GM12891 (cell line): Measurements from ENCODE around the gene IL27RA.

ENCODE experiments used
- PAX5 ChIP-seq: IDR thresholded peaks from 2 replicates; pipeline ENCODE4 v1.6.1; 2011; ENCODE audit warnings: low read length, moderate library complexity, mild to moderate bottlenecking; ENCODE audit not compliant: insufficient read depth, severe bottlenecking
- POLR2A ChIP-seq: IDR thresholded peaks from 2 replicates; pipeline ENCODE4 v1.6.1; 2011; ENCODE audit warnings: low read depth, low read length, control low read depth
- POLR2AphosphoS5 ChIP-seq: IDR thresholded peaks from 2 replicates; pipeline ENCODE4 v1.6.1; 2011; ENCODE audit warnings: low read depth, low read length, control low read depth
- POU2F2 ChIP-seq: IDR thresholded peaks from 2 replicates; pipeline ENCODE4 v1.6.1; 2011; ENCODE audit warnings: low read depth, mild to moderate bottlenecking, control low read depth, low read length, moderate library complexity
- TAF1 ChIP-seq: IDR thresholded peaks from 2 replicates; pipeline ENCODE4 v1.6.1; 2011; ENCODE audit warnings: low read depth, low read length, control low read depth

DNA sequence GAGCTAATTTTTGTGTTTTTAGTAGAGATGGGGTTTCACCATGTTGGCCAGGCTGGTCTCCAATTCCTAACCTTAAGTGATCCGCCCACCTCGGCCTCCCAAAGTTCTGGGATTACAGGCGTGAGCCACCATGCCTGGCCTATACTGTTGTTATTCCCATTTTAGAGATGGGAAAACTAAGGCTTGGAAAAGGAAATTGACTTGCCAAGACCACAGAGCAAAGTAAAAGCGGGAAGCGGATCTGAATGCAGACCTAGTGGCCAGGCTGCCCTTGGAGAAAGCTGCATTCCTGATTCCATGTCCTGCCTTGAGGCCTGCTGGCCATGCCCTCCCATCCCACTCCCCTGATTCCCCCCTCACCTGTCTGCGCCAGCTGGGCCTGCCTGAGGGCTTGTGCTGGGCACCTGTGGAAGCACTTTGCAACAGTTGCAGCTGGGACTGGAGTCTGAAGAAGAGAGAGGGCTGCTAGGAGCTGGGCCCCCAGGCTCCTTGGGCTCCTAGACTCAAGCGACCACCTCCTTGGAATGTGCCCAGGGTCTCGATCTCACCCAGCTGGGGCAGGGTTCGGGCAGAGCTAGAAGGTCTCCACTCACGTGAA lies 24.6 kb downstream of the IL27RA start:
- TF ChIP-seq POLR2A (no peak), TAF1 (no peak), POU2F2 (no peak), POLR2AphosphoS5 (no peak), PAX5 (no peak)
